Stimulated activated CD4-positive, alpha-beta T cell treated with anti-CD3 and anti-CD28 coated beads, Interleukin-12 subunit alpha, Interleukin-12 subunit beta, amount 100 ng/mL, for 4 hours (primary cell): ENCODE measurements around the gene KCNQ1.
A peak's percentile ranks its signal among the peaks of the same experiment; 100 is the strongest.

Experiments used
- DNase-seq: peaks from one replicate; pipeline ENCODE4 v3.0.0-alpha.2; 2020

The KCNQ1 gene

DNA sequence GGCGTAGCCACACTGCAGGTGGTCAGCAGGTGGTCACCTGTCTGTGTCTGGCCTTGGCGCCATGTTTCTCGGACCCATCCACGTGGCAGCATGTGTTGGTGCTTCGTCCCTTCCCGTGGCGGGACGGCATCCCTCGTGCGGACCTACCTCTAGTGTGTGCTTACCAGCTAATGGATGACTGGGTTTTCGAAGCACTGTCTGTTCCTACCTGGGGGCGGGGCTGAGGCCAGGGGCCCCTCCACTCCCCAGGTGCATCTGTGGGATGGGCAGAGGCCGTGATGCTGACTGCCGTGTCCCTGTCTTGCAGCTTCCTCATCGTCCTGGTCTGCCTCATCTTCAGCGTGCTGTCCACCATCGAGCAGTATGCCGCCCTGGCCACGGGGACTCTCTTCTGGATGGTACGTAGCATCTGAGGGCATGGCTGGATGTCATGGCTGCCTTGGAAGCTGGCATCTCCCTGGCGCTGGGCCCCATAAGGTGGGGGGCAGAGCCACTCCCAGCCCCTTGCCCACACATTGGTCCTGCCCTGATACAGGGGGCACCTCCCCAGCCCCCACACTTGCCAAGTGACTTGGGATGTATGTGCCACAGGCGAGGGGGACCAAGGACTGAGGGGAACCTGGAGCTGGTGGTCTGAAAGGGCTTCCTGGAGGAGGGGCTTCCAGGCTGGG is 82.9 kb downstream of the KCNQ1 start:
- DNase-seq: no peak

- no peak for DNase-seq
These were observed 83.7 kb downstream of the KCNQ1 start for GRCh38 chr11:2528301-2529050.

DNA sequence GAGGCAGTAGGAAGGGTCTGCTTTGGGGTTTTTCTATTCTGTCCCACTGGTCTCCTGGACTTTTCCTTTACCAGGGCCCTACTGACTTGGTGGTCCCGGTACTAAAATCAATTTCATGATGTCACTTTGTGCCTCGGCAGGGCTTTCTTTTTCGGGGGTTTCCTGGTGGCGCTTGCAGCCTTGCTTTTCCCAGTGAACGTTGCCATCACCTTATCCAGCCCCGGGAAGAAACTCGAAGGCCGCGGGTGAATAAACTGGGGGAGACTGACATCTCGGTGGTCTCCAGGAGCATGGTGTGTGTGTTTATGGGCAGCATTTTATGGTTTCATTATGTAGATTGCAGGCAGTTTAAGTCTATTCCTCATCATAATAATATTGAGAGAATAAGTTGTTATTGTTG is 84.4 kb downstream of the KCNQ1 start:
- DNase-seq: no peak

DNA sequence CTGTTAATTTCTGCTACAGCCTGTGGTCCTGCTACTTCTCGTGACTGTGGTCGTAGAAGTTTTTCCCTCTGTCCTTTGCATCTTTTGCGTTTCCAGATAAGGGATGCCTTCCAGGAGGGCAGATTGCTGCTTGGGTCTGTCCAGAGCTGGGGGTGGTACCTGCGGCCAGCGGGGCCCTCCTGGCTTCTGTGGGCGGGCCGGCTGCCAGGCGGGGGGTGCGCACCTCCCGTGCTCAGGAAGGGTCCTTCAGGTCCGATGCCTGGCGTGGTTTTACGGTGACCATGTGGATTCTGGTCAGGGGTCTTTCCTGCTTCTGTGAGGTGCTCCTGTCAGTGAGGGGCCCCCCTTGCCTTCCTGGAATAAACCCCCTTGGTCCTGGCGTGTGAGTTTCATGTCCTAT is 84.8 kb downstream of the KCNQ1 start:
- no peak for DNase-seq

DNA sequence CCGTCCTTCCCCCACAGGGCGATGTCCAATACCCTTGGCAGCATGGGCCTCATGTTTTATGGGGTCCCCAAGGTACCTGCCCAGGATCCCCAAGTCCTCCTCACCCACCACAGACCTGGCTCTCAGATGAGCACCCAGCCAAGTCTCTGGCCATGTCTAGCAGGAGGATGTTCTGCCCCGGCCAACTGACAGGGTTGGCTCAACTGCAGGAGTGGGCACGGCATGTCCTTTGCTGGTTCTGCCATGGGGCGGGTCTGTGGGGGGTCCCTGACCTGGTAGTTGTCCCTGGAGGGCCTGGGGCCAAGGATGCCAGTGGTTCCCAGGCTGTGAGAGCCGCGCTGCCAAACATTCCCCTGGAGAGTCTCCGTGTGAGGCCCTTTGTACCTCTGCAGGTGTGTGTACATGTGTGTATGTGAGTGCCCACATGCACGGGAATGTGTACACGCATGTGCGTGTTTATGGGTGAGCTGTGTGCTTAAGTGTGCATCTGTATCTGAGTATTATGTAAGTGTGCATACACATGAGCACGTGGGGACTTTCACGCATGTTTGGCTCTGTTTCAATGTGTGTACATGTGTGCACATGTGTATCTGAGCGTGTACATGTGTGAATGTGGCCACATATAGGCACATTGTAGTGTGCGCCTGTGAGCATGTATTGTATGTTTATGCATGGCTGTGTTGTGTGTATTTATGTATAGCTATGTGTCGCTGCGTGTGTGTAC is 85.5 kb downstream of the KCNQ1 start:
- DNase-seq: no peak

DNA sequence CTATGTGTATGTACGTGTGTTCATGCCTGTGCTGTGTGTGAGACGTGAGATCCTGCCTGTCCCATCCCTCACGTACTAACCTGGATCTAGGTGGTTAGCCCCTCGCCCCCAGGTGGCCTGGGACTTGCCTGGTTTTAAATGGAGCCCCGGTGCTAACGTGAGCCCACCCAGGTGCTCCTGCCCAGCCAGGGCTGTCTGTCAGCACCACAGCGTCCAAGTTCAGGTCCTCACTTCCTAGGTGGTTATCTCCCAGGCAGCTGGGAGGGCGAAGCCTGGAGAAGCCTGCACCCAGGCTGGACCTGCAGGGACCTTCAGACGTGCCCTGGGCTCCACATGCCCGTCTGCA is 86.0 kb downstream of the KCNQ1 start:
- DNase-seq: no peak

DNA sequence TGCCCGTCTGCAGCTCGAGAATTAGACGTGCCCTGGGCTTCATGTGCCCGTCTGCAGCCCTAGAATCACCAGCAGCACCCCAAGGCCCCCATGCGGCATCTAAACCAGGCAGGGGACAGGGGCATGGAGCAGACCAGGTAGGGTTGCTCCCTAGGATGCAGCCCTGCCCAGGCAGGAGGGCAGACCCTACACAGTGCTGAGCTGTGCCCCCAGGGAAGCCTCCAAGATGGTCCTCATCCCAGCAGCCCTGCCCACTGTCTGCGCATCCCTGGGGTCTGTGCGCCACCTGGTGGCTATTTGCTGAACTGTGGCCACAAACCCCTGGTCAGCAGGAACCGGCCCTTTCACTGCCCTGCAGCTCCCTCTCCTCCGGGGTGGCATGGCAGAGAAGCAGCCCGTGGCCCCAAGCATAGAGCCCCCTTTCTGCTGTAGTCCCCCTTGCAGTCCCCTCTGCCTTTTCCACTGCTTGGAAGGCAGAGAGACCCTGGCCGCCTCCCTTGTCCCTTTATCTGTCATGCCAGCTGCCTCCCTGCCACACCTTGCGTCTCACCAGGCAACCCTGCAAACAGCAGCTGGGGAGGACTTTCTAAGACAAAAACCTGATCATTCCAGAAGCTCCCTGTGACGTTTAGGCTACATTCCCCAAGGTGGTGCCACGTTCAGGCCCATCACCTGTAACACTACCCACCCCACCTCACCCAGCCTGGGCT is 86.6 kb downstream of the KCNQ1 start:
- DNase-seq: peak; percentile 69

- DNase-seq: no peak
These were observed 87.3 kb downstream of the KCNQ1 start for GRCh38 chr11:2531987-2532703.

GRCh38 chr11:2532704-2533586 is 88.1 kb downstream of the KCNQ1 start:
- peak; percentile 95 for DNase-seq

GRCh38 chr11:2533587-2534133 is 88.9 kb downstream of the KCNQ1 start:
- DNase-seq: no peak

GRCh38 chr11:2534134-2534956 is 89.5 kb downstream of the KCNQ1 start:
- no peak for DNase-seq

DNA sequence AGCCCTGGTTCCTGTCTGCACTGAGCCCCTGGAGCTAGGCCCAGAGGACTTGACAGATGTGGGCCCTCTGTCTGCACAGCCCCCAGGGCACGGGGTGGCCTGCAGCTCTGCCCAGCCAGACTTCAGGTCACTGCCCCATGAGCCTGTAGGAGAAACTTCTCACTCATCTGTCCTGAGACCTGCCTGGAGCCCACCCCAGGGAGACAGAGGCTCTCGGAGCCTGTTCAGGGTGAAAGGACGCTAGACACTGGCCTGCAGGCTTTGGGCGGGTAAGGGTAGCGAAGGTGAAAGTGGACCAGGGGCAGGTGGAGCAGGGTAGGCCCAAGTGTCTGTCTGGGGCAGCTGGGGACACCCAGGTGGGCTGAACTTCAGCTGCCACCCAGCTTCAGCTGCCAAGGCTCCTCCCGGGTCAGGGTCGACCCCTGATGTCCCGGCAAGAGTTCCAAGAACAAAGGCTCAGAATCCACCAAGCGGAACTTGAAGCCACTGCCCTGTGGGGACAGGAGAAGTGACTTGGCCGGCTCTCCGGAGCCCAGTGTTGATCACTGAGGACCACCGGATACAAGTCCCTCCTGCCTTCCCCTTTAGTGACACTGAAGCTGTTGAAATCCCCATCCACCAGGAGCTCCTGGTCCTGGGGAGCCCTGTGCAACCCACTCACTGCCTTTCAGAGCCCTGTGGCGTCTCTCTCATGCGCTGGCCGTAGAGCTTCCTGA is 90.3 kb downstream of the KCNQ1 start:
- no peak for DNase-seq

DNA sequence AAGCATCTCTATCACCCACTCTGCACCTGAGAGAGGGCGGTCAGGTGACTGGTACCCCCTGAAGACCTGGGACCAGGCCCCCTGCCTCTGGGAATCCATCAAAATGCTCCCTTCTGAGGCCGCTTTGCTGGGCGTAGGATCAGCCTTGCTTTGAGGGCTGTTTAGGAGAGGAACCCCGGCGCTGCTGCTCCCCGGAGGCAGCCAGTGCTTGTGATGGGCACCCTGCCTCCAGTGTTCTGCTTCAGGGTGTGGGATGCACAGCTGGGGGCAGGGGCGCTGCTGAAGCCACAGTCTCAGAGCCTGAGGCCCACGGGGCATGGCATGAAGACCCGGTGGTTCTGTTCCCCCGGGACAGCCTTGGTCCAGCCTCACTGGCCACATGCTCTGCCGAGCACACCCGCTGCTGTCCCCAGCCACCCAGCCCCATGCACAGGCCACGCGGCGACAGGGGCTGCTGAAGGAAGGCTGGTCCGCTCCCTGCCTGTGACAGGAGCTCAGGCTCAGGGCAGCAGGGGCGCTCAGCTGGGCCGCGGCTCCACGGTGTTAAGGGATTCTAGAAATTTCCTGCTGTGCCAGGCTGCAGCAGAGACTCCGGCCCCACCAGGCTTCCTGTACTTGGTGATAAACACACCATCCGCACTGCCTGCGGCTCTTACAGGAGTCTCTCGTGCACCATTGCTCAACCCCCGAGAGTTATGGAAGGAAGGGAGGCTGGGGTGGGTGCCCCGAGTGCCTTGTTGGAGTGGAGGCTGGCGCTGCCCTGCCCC is 91.0 kb downstream of the KCNQ1 start:
- DNase-seq: no peak

DNA sequence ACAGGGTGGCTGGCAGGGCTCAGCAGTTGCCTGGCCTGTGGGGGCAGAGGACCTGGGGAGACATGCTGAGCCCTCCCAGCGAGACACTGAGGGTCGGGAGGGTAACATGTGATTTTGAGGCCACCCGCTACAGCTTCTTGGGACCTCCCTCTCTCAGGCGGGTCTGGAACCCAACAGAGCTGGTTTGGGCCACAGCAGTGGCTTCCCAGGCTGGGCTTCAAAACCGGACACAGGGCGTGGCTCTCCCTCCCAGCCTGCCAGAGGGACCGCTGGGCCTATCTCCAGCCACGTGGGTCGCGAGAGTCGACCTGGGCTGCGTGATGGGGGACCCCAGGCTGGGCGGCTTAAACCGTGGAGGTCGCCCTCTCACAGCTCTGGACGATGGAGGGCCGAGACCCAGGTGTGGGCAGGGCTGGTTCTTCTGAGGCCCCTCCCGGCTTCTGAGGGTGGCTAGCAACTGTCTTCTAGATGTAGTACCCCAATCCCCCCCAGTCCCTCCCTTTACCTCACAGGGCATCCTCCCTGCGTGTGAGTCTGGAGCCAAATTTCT is 91.7 kb downstream of the KCNQ1 start:
- DNase-seq: no peak

- no peak for DNase-seq
These were observed 92.3 kb downstream of the KCNQ1 start for GRCh38 chr11:2537010-2537705.

DNA sequence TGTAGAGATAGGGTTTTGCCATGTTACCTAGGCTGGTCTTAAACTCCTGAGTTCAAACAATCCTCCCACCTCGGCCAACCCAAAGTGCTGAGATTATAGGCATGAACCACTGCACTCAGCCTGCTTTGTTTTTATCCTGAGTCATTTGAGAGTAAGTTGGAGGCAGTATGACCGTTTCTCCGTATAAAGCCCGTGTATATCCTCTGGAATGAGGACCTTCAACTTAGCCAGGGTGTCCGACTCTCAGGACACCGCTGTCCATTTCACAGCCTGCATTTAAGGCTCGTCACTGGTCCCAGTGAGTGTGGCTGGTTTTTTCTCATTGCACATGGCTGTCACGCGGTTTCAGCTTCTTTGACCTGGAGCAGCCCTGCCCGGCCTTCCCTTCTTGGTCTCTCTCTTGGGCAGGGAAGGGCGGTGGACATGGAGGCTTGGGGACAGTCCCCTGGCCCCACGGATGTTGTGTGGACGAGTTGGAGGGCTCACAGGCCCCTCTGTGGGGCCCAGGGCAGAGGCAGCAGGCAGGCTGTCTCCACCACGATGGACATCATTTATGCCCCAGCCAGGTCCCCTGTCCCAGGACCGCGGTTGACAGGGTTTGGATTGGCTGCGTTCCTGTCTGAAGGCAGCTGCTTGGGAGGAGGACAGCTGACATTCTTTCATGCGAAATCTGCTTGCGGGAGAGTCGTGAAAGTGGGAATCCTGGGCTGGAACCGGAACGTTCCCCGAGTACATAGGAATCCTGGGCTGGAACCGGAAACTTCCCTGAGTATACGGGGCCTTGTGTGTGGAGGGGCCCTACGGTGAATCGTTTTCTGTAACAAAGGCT is 93.3 kb downstream of the KCNQ1 start:
- no peak for DNase-seq

GRCh38 chr11:2538951-2539350 is 94.1 kb downstream of the KCNQ1 start:
- DNase-seq: no peak
